Gastroesophageal sphincter (tissue), 4 donors: Measurements from ENCODE around the gene NELFA. TPM values are rescaled to one million over a fixed set of nuclear protein-coding genes. Genes with fewer than 3 reads are reported as not detected.

ENCODE experiments used
- ATAC-seq: fragments of 150-250 bp; one replicate; pipeline ENCODE4 v1.9.1; 2016; ENCODE audit warnings: mild to moderate bottlenecking, moderate library complexity
- H3K27ac ChIP-seq, 4 donors: fragments of 200-600 bp; sonication (generic) in 3 of 4; 1 replicate in 3 of 4; 2 replicates in 1 of 4; pipeline ENCODE4 v1.5.1; 2016 to 2019
- H3K27me3 ChIP-seq: fragments of 200-600 bp; sonication (generic); one replicate; pipeline ENCODE4 v1.5.1; 2019
- H3K36me3 ChIP-seq, 2 donors: fragments of 200-600 bp; sonication (generic); one replicate each; pipeline ENCODE4 v1.5.1; 2019; ENCODE audit warnings: control low read depth in 1 of 2
- H3K4me1 ChIP-seq, 3 donors: fragments of 200-600 bp; sonication (generic); 1 replicate in 2 of 3; 2 replicates in 1 of 3; pipeline ENCODE4 v1.5.1; 2016 to 2019; ENCODE audit warnings: control low read depth in 2 of 3
- H3K4me3 ChIP-seq, 2 donors: fragments of 200-600 bp; sonication (generic); one replicate each; pipeline ENCODE4 v1.5.1; 2019; ENCODE audit warnings: mild to moderate bottlenecking in 1 of 2, moderate library complexity in 1 of 2
- H3K9me3 ChIP-seq, 3 donors: fragments of 200-600 bp; sonication (generic); one replicate each; pipeline ENCODE4 v1.5.1; 2017 to 2019; ENCODE audit warnings: control low read depth in 2 of 3
- CTCF ChIP-seq, 4 experiments: fragments of 200-600 bp in 2 of 4; fragments of 450-650 bp in 2 of 4; sonication (generic) in 1 of 4; IDR thresholded peaks; one replicate each; pipeline ENCODE4 v1.5.1; 2017 to 2019; ENCODE audit warnings: antibody characterized with exemption in 4 of 4, mild to moderate bottlenecking in 2 of 4, moderate library complexity in 2 of 4
- EP300 ChIP-seq: sonication (generic); formaldehyde crosslinking; IDR thresholded peaks from one replicate; pipeline ENCODE4 v1.6.1; 2017; ENCODE audit warnings: antibody characterized with exemption, mild to moderate bottlenecking
- POLR2A ChIP-seq, 2 donors: fragments of 450-650 bp; IDR thresholded peaks; one replicate each; pipeline ENCODE4 v1.6.1; 2017; ENCODE audit warnings: antibody characterized with exemption in 2 of 2, mild to moderate bottlenecking in 2 of 2, moderate library complexity in 1 of 2
- POLR2AphosphoS5 ChIP-seq: sonication (generic); formaldehyde crosslinking; IDR thresholded peaks from one replicate; pipeline ENCODE4 v1.6.1; 2017; ENCODE audit warnings: antibody characterized with exemption
- WGBS, 2 donors: methylation state at CpG; one replicate each; pipeline ENCODE4 v1.1.5; 2018; ENCODE audit warnings: low coverage in 1 of 2; 5-methylcytosine and 5-hydroxymethylcytosine counted together
- total RNA-seq, 4 donors: library from RNA; depleted of rRNA; stranded (reverse); fragments of >200 nt; gene quantifications; one replicate each; pipeline ENCODE4 v1.1.0, GENCODE V29; 2016

The NELFA gene
- total RNA-seq, 4 donors from 2014 or later: 14.5 to 19.4 (median 17.5) TPM

DNA sequence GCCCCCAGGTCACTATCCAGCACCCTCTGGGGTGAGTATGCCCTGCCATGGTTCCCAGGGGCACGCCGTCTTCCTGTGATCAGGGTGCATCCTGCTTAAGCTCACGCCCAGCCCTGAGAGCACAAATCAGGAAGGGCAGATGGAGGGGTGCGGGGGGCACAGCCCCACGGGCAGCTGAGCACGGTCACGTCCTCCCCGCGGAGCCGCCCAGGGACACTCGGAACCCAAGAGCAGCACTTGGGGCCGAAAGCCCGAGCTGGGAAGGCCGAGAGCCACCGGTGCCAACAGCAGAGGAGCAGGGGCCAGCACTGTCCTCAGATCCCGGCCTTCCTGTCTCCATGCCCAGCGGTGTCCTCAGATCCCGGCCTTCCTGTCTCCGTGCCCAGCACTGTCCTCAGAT is 21.5 kb downstream of the NELFA start:
- 100% methylated on average over 2 of the region's 19 CpGs; no CpG with 5 or more reads in 1 of the 2 donors for WGBS, 2 donors
- peaks cover 0 to 99% of the 10 kb centered on the region in 2 donors for H3K36me3 ChIP-seq
- H3K4me1 ChIP-seq: peaks cover 0 to 7% (median 0%) of the 10 kb centered on the region in 3 donors

GRCh38 chr4:1986578-1987210 is 22.1 kb downstream of the NELFA start:
- Histone ChIP-seq H3K9me3 (no peaks in the 10 kb centered on the region), H3K4me3 (no peak overlapping the region), H3K4me1 (peaks cover 0 to under 1% (median 0%) of the 10 kb centered on the region in 3 donors), H3K27ac (no peak overlapping the region), H3K27me3 (no peaks in the 10 kb centered on the region), H3K36me3 (peaks cover 0 to 99% of the 10 kb centered on the region in 2 donors)
- ATAC-seq: no peak
- 90 to 100% methylated on average over 1 to 5 of the region's 22 CpGs for WGBS, 2 donors
- TF ChIP-seq EP300 (no peak), POLR2A (IDR thresholded peaks at IDR 0.05) (no peak), CTCF (IDR thresholded peaks at IDR 0.05) (no peak), POLR2AphosphoS5 (no peak)

More for the DNA sequence above, 21.5 kb downstream of the NELFA start:
- no peak overlapping the region for H3K27ac ChIP-seq
- H3K9me3 ChIP-seq: no peaks in the 10 kb centered on the region
- H3K27me3 ChIP-seq: no peaks in the 10 kb centered on the region
- no peak overlapping the region for H3K4me3 ChIP-seq
- ATAC-seq: no peak
- TF ChIP-seq EP300 (no peak), CTCF (IDR thresholded peaks at IDR 0.05) (no peak), POLR2AphosphoS5 (no peak), POLR2A (IDR thresholded peaks at IDR 0.05) (no peak)

- no peaks in the 10 kb centered on the region for H3K9me3 ChIP-seq
- WGBS, 2 donors: 84% methylated on average over 5 of the region's 54 CpGs; no CpG with 5 or more reads in 1 of the 2 donors
- no peak for TF ChIP-seq EP300
- TF ChIP-seq CTCF (IDR thresholded peaks at IDR 0.05): no peak
- no peak for TF ChIP-seq POLR2A (IDR thresholded peaks at IDR 0.05)
- no peaks in the 10 kb centered on the region for H3K4me1 ChIP-seq
- peak; percentile 16 for ATAC-seq
- no peak overlapping the region for H3K27ac ChIP-seq
- H3K27me3 ChIP-seq: no peaks in the 10 kb centered on the region
- H3K4me3 ChIP-seq: no peak overlapping the region
- H3K36me3 ChIP-seq: peaks cover 0 to 100% of the 10 kb centered on the region in 2 donors
These were observed 22.8 kb downstream of the NELFA start for GRCh38 chr4:1985780-1986577.

GRCh38 chr4:1985294-1985693 is 23.5 kb downstream of the NELFA start:
- Histone ChIP-seq H3K27me3 (no peaks in the 10 kb centered on the region), H3K4me3 (no peak overlapping the region), H3K36me3 (peaks cover 0 to 100% of the 10 kb centered on the region in 2 donors), H3K4me1 (no peaks in the 10 kb centered on the region), H3K9me3 (no peaks in the 10 kb centered on the region), H3K27ac (no peak overlapping the region)
- no peak for ATAC-seq
- TF ChIP-seq POLR2A (IDR thresholded peaks at IDR 0.05): no peak
- no peak for TF ChIP-seq CTCF (IDR thresholded peaks at IDR 0.05)
- no peak for TF ChIP-seq EP300
- no peak for TF ChIP-seq POLR2AphosphoS5
- WGBS, 2 donors: 75% methylated on average over 2 of the region's 14 CpGs; no CpG with 5 or more reads in 1 of the 2 donors
